ENCODE data around the gene ADAMTS6.

DNA sequence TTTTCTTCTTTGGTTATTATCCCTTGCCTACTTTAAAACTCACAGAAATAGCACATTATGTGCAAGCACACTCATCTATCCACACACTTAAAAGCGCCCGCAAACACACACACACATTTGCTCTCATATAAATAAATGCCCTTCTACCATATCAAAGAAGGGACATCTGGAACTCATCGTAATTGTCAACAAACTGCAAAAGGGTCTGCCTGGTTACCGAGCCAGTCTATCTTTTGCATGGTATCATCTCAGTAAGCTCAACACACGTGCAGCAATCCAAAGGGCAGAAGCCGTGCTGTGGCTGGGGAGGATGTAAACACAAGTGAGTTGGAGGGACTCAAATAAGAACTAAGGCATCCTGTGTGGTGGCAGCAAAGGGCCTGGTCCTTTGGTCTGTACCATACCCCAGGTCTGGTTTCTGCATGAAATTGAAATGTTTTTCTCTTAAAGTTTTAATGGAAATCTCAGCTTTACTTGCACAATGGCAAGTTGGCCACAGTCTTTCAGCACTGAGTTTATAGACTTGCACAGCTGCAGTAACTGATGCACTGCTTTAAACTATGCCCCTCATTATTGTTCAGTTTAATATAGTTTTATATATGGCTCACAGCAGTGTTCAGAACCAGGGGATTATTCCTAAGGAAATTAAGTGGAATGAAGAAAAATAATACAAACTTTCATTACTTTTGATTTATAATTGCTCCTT lies 331.0 kb downstream of the ADAMTS6 start:
- no peak for TF ChIP-seq POLR2AphosphoS5 (IDR thresholded peaks at IDR 0.05; ENCODE audit: low read depth, low read length)
- no peak for TF ChIP-seq POLR2A (IDR thresholded peaks at IDR 0.05; ENCODE audit: low read depth, low read length)

Data from GM12892 (cell line).